ENCODE results near the gene KLHL4. TPM values are rescaled to one million over a fixed set of nuclear protein-coding genes. Genes with fewer than 3 reads are reported as not detected.

The KLHL4 gene
- total and polyA plus RNA-seq, 2 donors (not counting 1 experiment from before 2014, with no cell fraction given) = not detected

- H3K4me1 Mint-ChIP-seq = no peaks in the 10 kb centered on the region
- no CpG with 5 or more reads among the region's 2 CpGs for WGBS (ENCODE audit: insufficient coverage)
- ChIA-PET CTCF (no interaction called here), POLR2A (no interaction called here)
- no peaks in the 10 kb centered on the region for H3K27me3 Mint-ChIP-seq
- H3K27me3 ChIP-seq (replicated peaks in 1 of 4; ENCODE audit: control extremely low read depth in 1 of 4, control insufficient read depth in 3 of 4, insufficient read depth in 4 of 4, low read length in 3 of 4) = no peaks in the 10 kb centered on the region
- H4K20me1 ChIP-seq (ENCODE audit: control insufficient read depth, insufficient read depth, low read length, poor library complexity, severe bottlenecking) = no peaks in the 10 kb centered on the region
- peaks cover 10% of the 10 kb centered on the region for H3K9me3 Mint-ChIP-seq (ENCODE audit: insufficient read depth)
- TF ChIP-seq EZH2 (IDR thresholded peaks at IDR 0.05; ENCODE audit: borderline replicate concordance, insufficient read depth, low read depth, low read length, poor library complexity, severe bottlenecking) (no peak), CTCF (IDR thresholded peaks at IDR 0.05) (no peak)
- H3K9ac ChIP-seq (ENCODE audit: low read length) = no peak overlapping the region
- DNase-seq (no peak), ATAC-seq (ENCODE audit: low read depth) (no peak)
- intact Hi-C loops (cut with micrococcal nuclease) = no loop called here
- H3K79me2 ChIP-seq (ENCODE audit: control insufficient read depth, insufficient read depth, low read length) = no peaks in the 10 kb centered on the region
- no peaks in the 10 kb centered on the region for H3K4me1 ChIP-seq (ENCODE audit: control insufficient read depth in 2 of 2, insufficient read depth in 2 of 2, low read length in 2 of 2)
- H3K9me3 ChIP-seq (ENCODE audit: control extremely low read depth in 1 of 3, control insufficient read depth in 2 of 3, insufficient read depth in 1 of 3, low read length in 2 of 3) = peaks cover 0 to 7% (median 0%) of the 10 kb centered on the region in 3 donors
- H3K4me3 Mint-ChIP-seq = no peak overlapping the region
- no peaks in the 10 kb centered on the region for H3K36me3 ChIP-seq (replicated peaks in 1 of 2; ENCODE audit: control extremely low read depth in 1 of 2, control insufficient read depth in 1 of 2, extremely low read depth in 1 of 2, insufficient read depth in 2 of 2, low read length in 1 of 2)
- no peak overlapping the region for H2AFZ ChIP-seq (ENCODE audit: insufficient read depth, low read depth, low read length, poor library complexity, severe bottlenecking)
- H3K4me2 ChIP-seq (replicated peaks; ENCODE audit: low read depth, low read length, poor library complexity, severe bottlenecking) = no peak overlapping the region
- no peak overlapping the region for H3K27ac ChIP-seq (ENCODE audit: low read length in 2 of 2)
- no peak overlapping the region for H3K27ac Mint-ChIP-seq
- H3K4me3 ChIP-seq (ENCODE audit: control extremely low read depth in 1 of 5, extremely low read depth in 1 of 5, insufficient read depth in 1 of 5, low read depth in 2 of 5, low read length in 4 of 5) = no peak overlapping the region
Measured at GRCh38 chrX:87706134-87706533, 188.5 kb downstream of the KLHL4 start.

DNA sequence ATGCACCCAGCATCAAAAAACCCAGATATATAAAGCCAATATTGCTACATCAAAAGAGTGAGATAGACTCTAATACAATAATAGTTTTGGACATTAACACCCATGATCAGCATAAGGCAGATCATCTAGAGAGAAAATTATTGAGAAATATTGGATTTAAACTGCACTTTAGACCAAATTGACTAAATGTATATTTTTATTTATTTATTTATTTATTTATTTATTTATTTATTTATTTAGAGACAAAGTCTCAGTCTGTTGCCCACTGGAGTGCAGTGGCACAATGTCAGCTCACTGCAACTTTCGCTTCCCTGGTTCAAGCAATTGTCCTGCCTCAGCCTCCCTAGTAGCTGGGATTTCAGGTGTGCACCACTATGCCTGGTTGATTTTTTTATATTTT is 193.0 kb downstream of the KLHL4 start:
- H3K9me3 Mint-ChIP-seq (ENCODE audit: insufficient read depth) = peaks cover 13% of the 10 kb centered on the region
- ChIA-PET CTCF (no interaction called here), POLR2A (no interaction called here)
- no peak overlapping the region for H3K4me3 ChIP-seq (ENCODE audit: control extremely low read depth in 1 of 5, extremely low read depth in 1 of 5, insufficient read depth in 1 of 5, low read depth in 2 of 5, low read length in 4 of 5)
- no CpG with 5 or more reads among the region's 1 CpG for WGBS (ENCODE audit: insufficient coverage)
- H3K4me3 Mint-ChIP-seq = no peak overlapping the region
- no peak overlapping the region for H3K9ac ChIP-seq (ENCODE audit: low read length)
- peaks cover 0 to 7% (median 0%) of the 10 kb centered on the region in 3 donors for H3K9me3 ChIP-seq (ENCODE audit: control extremely low read depth in 1 of 3, control insufficient read depth in 2 of 3, insufficient read depth in 1 of 3, low read length in 2 of 3)
- H2AFZ ChIP-seq (ENCODE audit: insufficient read depth, low read depth, low read length, poor library complexity, severe bottlenecking) = no peak overlapping the region
- DNase-seq (no peak), ATAC-seq (ENCODE audit: low read depth) (no peak)
- TF ChIP-seq EZH2 (IDR thresholded peaks at IDR 0.05; ENCODE audit: borderline replicate concordance, insufficient read depth, low read depth, low read length, poor library complexity, severe bottlenecking) (no peak), CTCF (IDR thresholded peaks at IDR 0.05) (no peak)
- H3K79me2 ChIP-seq (ENCODE audit: control insufficient read depth, insufficient read depth, low read length) = no peaks in the 10 kb centered on the region
- intact Hi-C loops (cut with micrococcal nuclease) = no loop called here
- H3K27ac ChIP-seq (ENCODE audit: low read length in 2 of 2) = no peak overlapping the region
- no peaks in the 10 kb centered on the region for H3K36me3 ChIP-seq (replicated peaks in 1 of 2; ENCODE audit: control extremely low read depth in 1 of 2, control insufficient read depth in 1 of 2, extremely low read depth in 1 of 2, insufficient read depth in 2 of 2, low read length in 1 of 2)
- H3K27me3 ChIP-seq (replicated peaks in 1 of 4; ENCODE audit: control extremely low read depth in 1 of 4, control insufficient read depth in 3 of 4, insufficient read depth in 4 of 4, low read length in 3 of 4) = no peaks in the 10 kb centered on the region
- no peaks in the 10 kb centered on the region for H4K20me1 ChIP-seq (ENCODE audit: control insufficient read depth, insufficient read depth, low read length, poor library complexity, severe bottlenecking)
- H3K27me3 Mint-ChIP-seq = no peaks in the 10 kb centered on the region
- no peak overlapping the region for H3K27ac Mint-ChIP-seq
- H3K4me2 ChIP-seq (replicated peaks; ENCODE audit: low read depth, low read length, poor library complexity, severe bottlenecking) = no peak overlapping the region
- H3K4me1 Mint-ChIP-seq = no peaks in the 10 kb centered on the region
- no peaks in the 10 kb centered on the region for H3K4me1 ChIP-seq (ENCODE audit: control insufficient read depth in 2 of 2, insufficient read depth in 2 of 2, low read length in 2 of 2)
